IMR-90 (cell line): ENCODE data around the gene LARP4B. TPM values are rescaled to one million over a fixed set of nuclear protein-coding genes. Genes with fewer than 3 reads are reported as not detected.

Experiments
- ATAC-seq: fragments of 200-7000 bp; cut with Tn5 transposase; 2 replicates; pipeline ENCODE4 v1.9.1; 2020; ENCODE audit warnings: low read depth, mild to moderate bottlenecking, moderate library complexity
- BruUV-seq: library from RNA; stranded (reverse); fragments of 400-500 nt; replicated peaks from 2 replicates; lab custom pipeline; 2021; lab: Mats Ljungman, UMichigan
- CTCF ChIA-PET: fragments of 300-600 bp; formaldehyde crosslinking; extraction: SDS; loops from one replicate; lab custom pipeline; 2021; ENCODE audit warnings: antibody characterized with exemption; lab: Yijun Ruan, JAX
- POLR2A ChIA-PET: fragments of 300-600 bp; sonication (Branson Sonifier 250); formaldehyde crosslinking; loops from one replicate; lab custom pipeline; 2022; ENCODE audit warnings: antibody characterized with exemption; ENCODE audit not compliant: unreplicated experiment; lab: Charles Lee
- DNase-seq: peaks from one replicate; pipeline ENCODE4 v3.0.0; 2013
- H2AFZ ChIP-seq: replicated peaks from 2 replicates; pipeline ENCODE3; 2013; ENCODE audit warnings: low read length, mild to moderate bottlenecking; ENCODE audit not compliant: poor library complexity
- H2AK5ac ChIP-seq: 2 replicates; pipeline ENCODE4 v1.6.1; 2013; ENCODE audit warnings: low read depth, low read length, inconsistent platforms
- H2AK9ac ChIP-seq: replicated peaks from 2 replicates; pipeline ENCODE3; 2013; ENCODE audit warnings: mild to moderate bottlenecking, low read depth, low read length, moderate library complexity; ENCODE audit not compliant: poor library complexity
- H2BK120ac ChIP-seq: 2 replicates; pipeline ENCODE4 v1.6.1; 2013; ENCODE audit warnings: low read depth, low read length, inconsistent platforms
- H2BK15ac ChIP-seq: 3 replicates; pipeline ENCODE4 v1.6.1; 2013; ENCODE audit warnings: low read depth, low read length, inconsistent platforms
- H2BK20ac ChIP-seq: 2 replicates; pipeline ENCODE4 v1.6.1; 2013; ENCODE audit warnings: low read depth, mild to moderate bottlenecking, inconsistent platforms, low read length, moderate library complexity
- H2BK5ac ChIP-seq: 2 replicates; pipeline ENCODE4 v1.6.1; 2013; ENCODE audit warnings: mild to moderate bottlenecking, low read depth, low read length, inconsistent platforms; ENCODE audit not compliant: poor library complexity, severe bottlenecking
- H3K14ac ChIP-seq: replicated peaks from 2 replicates; pipeline ENCODE4 v1.6.1; 2013; ENCODE audit warnings: low read depth, low read length, inconsistent platforms
- H3K18ac ChIP-seq: 2 replicates; pipeline ENCODE4 v1.6.1; 2013; ENCODE audit warnings: low read depth, low read length, control low read depth
- H3K23ac ChIP-seq: 2 replicates; pipeline ENCODE4 v1.6.1; 2013; ENCODE audit warnings: low read depth, low read length, inconsistent platforms
- H3K27ac ChIP-seq: 2 replicates; pipeline ENCODE4 v1.5.1; 2013; ENCODE audit warnings: mild to moderate bottlenecking, control low read depth, low read length; ENCODE audit not compliant: insufficient read depth
- H3K27me3 ChIP-seq: 2 replicates; pipeline ENCODE4 v1.6.1; 2013; ENCODE audit warnings: low read length; ENCODE audit not compliant: control insufficient read depth, insufficient read depth
- H3K36me3 ChIP-seq: 2 replicates; pipeline ENCODE4 v1.6.1; 2013; ENCODE audit warnings: low read length, mixed read lengths; ENCODE audit not compliant: control insufficient read depth, insufficient read depth
- H3K4ac ChIP-seq: 2 replicates; pipeline ENCODE4 v1.6.1; 2013; ENCODE audit warnings: low read depth, low read length, inconsistent platforms
- H3K4me1 ChIP-seq: 2 replicates; pipeline ENCODE4 v1.6.1; 2013; ENCODE audit warnings: low read length, mixed read lengths; ENCODE audit not compliant: control insufficient read depth, insufficient read depth
- H3K4me2 ChIP-seq: 2 replicates; pipeline ENCODE4 v1.6.1; 2013; ENCODE audit warnings: low read depth, mild to moderate bottlenecking, control low read depth, low read length, moderate library complexity
- H3K4me3 ChIP-seq: 2 replicates; pipeline ENCODE4 v1.5.1; 2013; ENCODE audit warnings: low read depth, mild to moderate bottlenecking, control low read depth, low read length, moderate library complexity; ENCODE audit not compliant: insufficient read depth
- H3K56ac ChIP-seq: 2 replicates; pipeline ENCODE4 v1.6.1; 2013; ENCODE audit warnings: low read length, inconsistent platforms; ENCODE audit not compliant: insufficient read depth; ENCODE audit errors: extremely low read depth
- H3K79me1 ChIP-seq, 2 experiments: 2 replicates each; pipeline ENCODE4 v1.6.1; 2013; ENCODE audit warnings: low read length in 2 of 2, inconsistent platforms in 1 of 2, low read depth in 1 of 2
- H3K9ac ChIP-seq: 2 replicates; pipeline ENCODE4 v1.6.1; 2013; ENCODE audit warnings: low read depth, low read length, control low read depth
- H3K9me1 ChIP-seq: 2 replicates; pipeline ENCODE4 v1.6.1; 2013; ENCODE audit warnings: low read length, inconsistent platforms; ENCODE audit not compliant: insufficient read depth
- H3K9me3 ChIP-seq: 2 replicates; pipeline ENCODE4 v1.6.1; 2013; ENCODE audit warnings: low read length; ENCODE audit not compliant: control insufficient read depth, insufficient read depth
- H4K20me1 ChIP-seq: 2 replicates; pipeline ENCODE4 v1.6.1; 2013; ENCODE audit warnings: low read length, inconsistent platforms; ENCODE audit not compliant: insufficient read depth
- H4K5ac ChIP-seq: 2 replicates; pipeline ENCODE4 v1.6.1; 2013; ENCODE audit warnings: mild to moderate bottlenecking, low read depth, low read length, control low read depth
- H4K8ac ChIP-seq, 2 experiments: 2 replicates each; pipeline ENCODE4 v1.6.1; 2013; ENCODE audit warnings: low read depth in 2 of 2, low read length in 2 of 2, control low read depth in 1 of 2, inconsistent platforms in 1 of 2
- H4K91ac ChIP-seq: 2 replicates; pipeline ENCODE4 v1.6.1; 2013; ENCODE audit warnings: low read depth, low read length, inconsistent platforms; ENCODE audit not compliant: insufficient read depth
- BHLHE40 ChIP-seq: fragments of 150-350 bp; IDR thresholded peaks from 2 replicates; pipeline ENCODE4 v1.6.1; 2016; ENCODE audit warnings: mild to moderate bottlenecking, low read depth, low read length
- CEBPB ChIP-seq: IDR thresholded peaks from 2 replicates; pipeline ENCODE4 v1.6.1; 2012; ENCODE audit warnings: low read depth, low read length, improper control_type of control experiment
- ELK1 ChIP-seq: fragments of 150-350 bp; IDR thresholded peaks from 2 replicates; pipeline ENCODE4 v1.6.1; 2016; ENCODE audit warnings: low read depth, mild to moderate bottlenecking, low read length, moderate library complexity, borderline replicate concordance
- FOS ChIP-seq: fragments of 150-350 bp; IDR thresholded peaks from 2 replicates; pipeline ENCODE4 v1.6.1; 2016; ENCODE audit warnings: low read depth, low read length
- MAFK ChIP-seq: IDR thresholded peaks from 2 replicates; pipeline ENCODE4 v1.6.1; 2012; ENCODE audit warnings: low read depth, low read length, improper control_type of control experiment
- MXI1 ChIP-seq: IDR thresholded peaks from 2 replicates; pipeline ENCODE4 v1.6.1; 2012; ENCODE audit warnings: low read depth, mild to moderate bottlenecking, low read length, moderate library complexity, borderline replicate concordance
- NFE2L2 ChIP-seq: fragments of 150-350 bp; IDR thresholded peaks from 2 replicates; pipeline ENCODE4 v1.6.1; 2016; ENCODE audit warnings: low read depth, mild to moderate bottlenecking, low read length
- POLR2A ChIP-seq: IDR thresholded peaks from 2 replicates; pipeline ENCODE4 v1.6.1; 2012; ENCODE audit warnings: mild to moderate bottlenecking, low read depth, low read length
- RAD21 ChIP-seq: IDR thresholded peaks from 2 replicates; pipeline ENCODE4 v1.6.1; 2012; ENCODE audit warnings: low read length, improper control_type of control experiment
- RCOR1 ChIP-seq: IDR thresholded peaks from 2 replicates; pipeline ENCODE4 v1.6.1; 2012; ENCODE audit warnings: mild to moderate bottlenecking, low read length, improper control_type of control experiment; ENCODE audit not compliant: insufficient replicate concordance
- RFX5 ChIP-seq: IDR thresholded peaks from 2 replicates; pipeline ENCODE4 v1.8.0; 2012; ENCODE audit warnings: low read depth, mild to moderate bottlenecking, low read length, moderate library complexity
- SMC3 ChIP-seq: fragments of 150-350 bp; IDR thresholded peaks from 2 replicates; pipeline ENCODE4 v1.6.1; 2016; ENCODE audit warnings: low read depth, mild to moderate bottlenecking, antibody characterized with exemption, low read length, moderate library complexity
- USF2 ChIP-seq: fragments of 150-350 bp; IDR thresholded peaks from 2 replicates; pipeline ENCODE4 v1.6.1; 2017; ENCODE audit warnings: mild to moderate bottlenecking, antibody characterized with exemption, low read length, low read depth
- WGBS, 2 experiments: methylation state at CpG; one replicate each; pipeline versions ENCODE4 v1.1.5 to v1.1.7; 2013; ENCODE audit warnings: missing lambda C conversion rate in 2 of 2; ENCODE audit not compliant: insufficient read length in 1 of 2; ENCODE audit errors: extremely low coverage in 2 of 2; 5-methylcytosine and 5-hydroxymethylcytosine counted together
- dilution Hi-C: fragments of 300-500 bp; cut with HindIII; formaldehyde crosslinking; loops from one replicate; pipeline ENCODE4 v1.14.3; 2018; ENCODE audit warnings: low sequenced_read_pairs; ENCODE audit not compliant: unreplicated experiment
- in situ Hi-C: fragments of 300-500 bp; cut with MboI; formaldehyde crosslinking; loops from 3 replicates; pipeline ENCODE4 v1.14.3; 2019; ENCODE audit warnings: low sequenced_read_pairs, inconsistent platforms, mixed read lengths
- intact Hi-C: fragments of 100-400 bp; cut with micrococcal nuclease; formaldehyde crosslinking; loops from 2 replicates; pipeline ENCODE4 v1.10.0; 2022
- polyA plus RNA-seq, 3 experiments: library from polyadenylated mRNA; depleted of rRNA; stranded (reverse); fragments of >200 nt; gene quantifications; 2 replicates each; pipeline ENCODE4 v1.2.3, GENCODE V29; 2012; ENCODE audit warnings: low replicate concordance in 1 of 3
- total RNA-seq: library from RNA; depleted of rRNA; stranded (reverse); fragments of >200 nt; gene quantifications from 2 replicates; pipeline ENCODE4 v1.2.3, GENCODE V29; 2012

LARP4B gene
- total and polyA plus RNA-seq, 2 of the 4 experiments (the other 2 are of a cell fraction) = 24.3 to 25.5 TPM

- Histone ChIP-seq H2BK120ac (no peak overlapping the region), H2AFZ (no peak overlapping the region), H3K56ac (no peak overlapping the region), H3K9me1 (peaks cover 17% of the 10 kb centered on the region), H4K20me1 (peaks cover 69% of the 10 kb centered on the region), H2AK9ac (no peak overlapping the region), H3K9me3 (no peaks in the 10 kb centered on the region), H3K27ac (no peak overlapping the region), H3K14ac (no peak overlapping the region), H4K8ac (no peak overlapping the region), H3K27me3 (no peaks in the 10 kb centered on the region), H2AK5ac (no peak overlapping the region), H3K79me1 (peaks cover 19 to 78% of the 10 kb centered on the region in 2 experiments; a peak in 3 of 4 replicates), H3K36me3 (peaks cover 2% of the 10 kb centered on the region), H3K4me3 (no peak overlapping the region), H3K4me2 (no peak overlapping the region), H3K4me1 (no peaks in the 10 kb centered on the region), H2BK5ac (no peak overlapping the region), H2BK15ac (no peak overlapping the region), H4K5ac (no peak overlapping the region), H2BK20ac (no peak overlapping the region), H3K18ac (no peak overlapping the region), H3K9ac (no peak overlapping the region), H4K91ac (no peak overlapping the region), H3K4ac (no peak overlapping the region), H3K23ac (no peak overlapping the region)
- no CpG with 5 or more reads among the region's 2 CpGs for WGBS, 2 experiments
- DNase-seq (no peak), ATAC-seq (no peak)
- dilution Hi-C loops = no loop called here
- ChIA-PET POLR2A (no interaction called here), CTCF (no interaction called here)
- intact Hi-C loops = no loop called here
- in situ Hi-C loops = no loop called here
- BruUV-seq = no TSS peak
- TF ChIP-seq SMC3 = no peak
- TF ChIP-seq MAFK = no peak
- TF ChIP-seq CEBPB = no peak
- no peak for TF ChIP-seq USF2
- TF ChIP-seq RFX5 = no peak
- TF ChIP-seq MXI1 = no peak
- no peak for TF ChIP-seq NFE2L2
- TF ChIP-seq POLR2A = no peak
- no peak for TF ChIP-seq FOS
- TF ChIP-seq RCOR1 = no peak
- no peak for TF ChIP-seq BHLHE40
- TF ChIP-seq ELK1 = no peak
- no peak for TF ChIP-seq RAD21
These were observed 33.4 kb downstream of the LARP4B start for GRCh38 chr10:898141-898540.
